HepG2 (cell line): Measurements from ENCODE around the gene KAT14. TPM values are rescaled to one million over a fixed set of nuclear protein-coding genes. Genes with fewer than 3 reads are reported as not detected.
A peak's percentile ranks its signal among the peaks of the same experiment; 100 is the strongest.

Experiments used
- AGO2 ChIP-seq: fragments of 200-400 bp; formaldehyde crosslinking; optimal IDR thresholded peaks from 2 replicates; pipeline ENCODE3; 2017; ENCODE audit warnings: mild to moderate bottlenecking, low read depth, low read length, moderate library complexity
- HMG20B ChIP-seq: conservative IDR thresholded peaks from 2 replicates; pipeline ENCODE4 v1.6.1; 2016; ENCODE audit warnings: missing genetic modification reagents, missing compliant biosample characterization
- HOXA7 ChIP-seq: sonication (generic); formaldehyde crosslinking; IDR thresholded peaks from 2 replicates; pipeline ENCODE4 v1.8.1; 2022; ENCODE audit warnings: mild to moderate bottlenecking, missing genetic modification reagents, moderate library complexity
- NFKBIZ ChIP-seq: IDR thresholded peaks from 2 replicates; pipeline ENCODE4 v1.6.1; 2018; ENCODE audit warnings: missing genetic modification reagents, missing compliant biosample characterization
- RARA ChIP-seq: IDR thresholded peaks from 2 replicates; pipeline ENCODE4 v1.6.1; 2016; ENCODE audit warnings: missing genetic modification reagents, missing compliant biosample characterization
- REL ChIP-seq: sonication (generic); formaldehyde crosslinking; conservative IDR thresholded peaks from 2 replicates; pipeline ENCODE4 v1.8.0; 2022; ENCODE audit warnings: mild to moderate bottlenecking, missing genetic modification reagents, moderate library complexity
- RXRB ChIP-seq: IDR thresholded peaks from 2 replicates; pipeline ENCODE4 v1.6.1; 2016; ENCODE audit warnings: borderline replicate concordance, missing genetic modification reagents, missing compliant biosample characterization
- ZNF3 ChIP-seq: IDR thresholded peaks from 2 replicates; pipeline ENCODE4 v1.7.0; 2017; ENCODE audit warnings: inconsistent platforms
- ZNF382 ChIP-seq: sonication (generic); formaldehyde crosslinking; IDR thresholded peaks from 2 replicates; pipeline ENCODE4 v1.5.0; 2020; ENCODE audit warnings: missing genetic modification reagents, mild to moderate bottlenecking, borderline replicate concordance
- ZNF703 ChIP-seq: sonication (generic); formaldehyde crosslinking; IDR thresholded peaks from 2 replicates; pipeline ENCODE4 v1.5.1; 2020; ENCODE audit warnings: missing genetic modification reagents, mild to moderate bottlenecking, moderate library complexity, borderline replicate concordance
- polyA plus RNA-seq, 8 experiments: library from polyadenylated mRNA; depleted of rRNA in 3 of 8; stranded (reverse) in 7 of 8; unstranded in 1 of 8; fragments of >200 nt; fragmentation: Illumina TruSeq in 4 of 8; extraction: Trizol in 4 of 8; gene quantifications; 2 replicates each; pipeline versions ENCODE4 v1.2.1 to v1.2.3, GENCODE V29; 2011 to 2016; ENCODE audit warnings: low read depth in 4 of 8, missing spikeins in 1 of 8, mixed read lengths in 1 of 8; ENCODE audit not compliant: insufficient read depth in 1 of 8
- total RNA-seq, 5 experiments: library from RNA; depleted of rRNA; stranded (reverse); fragments of >200 nt; fragmentation: Illumina TruSeq; extraction: Trizol; gene quantifications; 2 replicates each; pipeline ENCODE4 v1.2.3, GENCODE V29; 2016; ENCODE audit warnings: low read depth in 1 of 5
- TF ChIP-seq, protein P1 (sequence below): sonication (generic); formaldehyde crosslinking; conservative IDR thresholded peaks from 2 replicates; pipeline ENCODE4 v1.8.0; 2022; ENCODE audit warnings: mild to moderate bottlenecking, moderate library complexity, missing genetic modification reagents
- TF ChIP-seq, protein P2 (sequence below): sonication (generic); formaldehyde crosslinking; IDR thresholded peaks from 2 replicates; pipeline ENCODE4 v1.5.0; 2020; ENCODE audit warnings: mild to moderate bottlenecking, low read depth, missing genetic modification reagents, borderline replicate concordance
- TF ChIP-seq, protein P3 (sequence below): sonication (generic); formaldehyde crosslinking; IDR thresholded peaks from 2 replicates; pipeline ENCODE4 v1.8.0; 2022; ENCODE audit warnings: mild to moderate bottlenecking, missing genetic modification reagents, borderline replicate concordance
- TF ChIP-seq, protein P4 (sequence below), 2 experiments: sonication (generic) in 1 of 2; formaldehyde crosslinking in 1 of 2; IDR thresholded peaks; 2 replicates each; pipeline versions ENCODE4 v1.6.1 to v1.9.0; 2014 to 2022; ENCODE audit warnings: antibody characterized with exemption in 1 of 2, borderline replicate concordance in 1 of 2, inconsistent platforms in 1 of 2, low read depth in 1 of 2, missing genetic modification reagents in 1 of 2
- TF ChIP-seq, protein P5 (sequence below): sonication (generic); formaldehyde crosslinking; IDR thresholded peaks from 2 replicates; pipeline ENCODE4 v1.5.0; 2020; ENCODE audit warnings: mild to moderate bottlenecking, missing genetic modification reagents, moderate library complexity
- TF ChIP-seq, protein P6 (sequence below): sonication (generic); formaldehyde crosslinking; IDR thresholded peaks from 2 replicates; pipeline ENCODE4 v1.4.0; 2020; ENCODE audit warnings: missing genetic modification reagents, borderline replicate concordance

The KAT14 gene
- total and polyA plus RNA-seq, 2 of the 13 experiments (the other 11 are each of a cell fraction or from before 2014, with no cell fraction given), result 5.1 to 15.1 TPM

DNA sequence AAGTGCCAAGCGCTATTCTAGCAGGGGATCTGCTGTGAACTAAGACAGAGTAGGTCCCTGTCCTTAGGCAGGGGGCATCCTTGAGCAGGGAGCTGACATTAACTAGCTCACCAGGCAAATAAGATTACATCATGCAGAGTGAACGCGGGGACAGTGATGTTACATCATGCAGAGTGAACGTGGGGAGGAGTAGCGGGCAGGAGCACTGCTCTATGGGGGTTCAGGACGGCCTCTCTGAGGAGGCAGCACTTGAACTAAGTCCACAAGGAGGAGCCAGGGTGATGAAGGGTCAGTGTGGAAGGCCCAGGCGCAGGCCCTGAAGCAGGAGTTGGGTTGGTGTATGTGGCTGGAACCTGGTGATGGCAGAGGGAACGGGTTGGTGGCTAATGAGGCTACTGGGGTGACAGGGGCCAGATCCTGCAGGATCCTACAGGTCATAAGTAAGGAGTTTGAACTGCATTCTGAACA is 38.7 kb downstream of the KAT14 start (continued):
- no peak for TF ChIP-seq ZNF3 (CRISPR knock-in tag)
- TF ChIP-seq, protein P1, sequence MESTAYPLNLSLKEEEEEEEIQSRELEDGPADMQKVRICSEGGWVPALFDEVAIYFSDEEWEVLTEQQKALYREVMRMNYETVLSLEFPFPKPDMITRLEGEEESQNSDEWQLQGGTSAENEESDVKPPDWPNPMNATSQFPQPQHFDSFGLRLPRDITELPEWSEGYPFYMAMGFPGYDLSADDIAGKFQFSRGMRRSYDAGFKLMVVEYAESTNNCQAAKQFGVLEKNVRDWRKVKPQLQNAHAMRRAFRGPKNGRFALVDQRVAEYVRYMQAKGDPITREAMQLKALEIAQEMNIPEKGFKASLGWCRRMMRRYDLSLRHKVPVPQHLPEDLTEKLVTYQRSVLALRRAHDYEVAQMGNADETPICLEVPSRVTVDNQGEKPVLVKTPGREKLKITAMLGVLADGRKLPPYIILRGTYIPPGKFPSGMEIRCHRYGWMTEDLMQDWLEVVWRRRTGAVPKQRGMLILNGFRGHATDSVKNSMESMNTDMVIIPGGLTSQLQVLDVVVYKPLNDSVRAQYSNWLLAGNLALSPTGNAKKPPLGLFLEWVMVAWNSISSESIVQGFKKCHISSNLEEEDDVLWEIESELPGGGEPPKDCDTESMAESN, result 0 out of 2 replicates have a peak, but pooled peaks have one; percentile 62
- TF ChIP-seq RXRB (CRISPR knock-in tag), result no peak
- TF ChIP-seq RARA (CRISPR knock-in tag), result no peak
- TF ChIP-seq AGO2, result no peak
- TF ChIP-seq, protein P2, sequence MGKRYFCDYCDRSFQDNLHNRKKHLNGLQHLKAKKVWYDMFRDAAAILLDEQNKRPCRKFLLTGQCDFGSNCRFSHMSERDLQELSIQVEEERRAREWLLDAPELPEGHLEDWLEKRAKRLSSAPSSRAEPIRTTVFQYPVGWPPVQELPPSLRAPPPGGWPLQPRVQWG (CRISPR knock-in tag), result no peak
- TF ChIP-seq, protein P3, sequence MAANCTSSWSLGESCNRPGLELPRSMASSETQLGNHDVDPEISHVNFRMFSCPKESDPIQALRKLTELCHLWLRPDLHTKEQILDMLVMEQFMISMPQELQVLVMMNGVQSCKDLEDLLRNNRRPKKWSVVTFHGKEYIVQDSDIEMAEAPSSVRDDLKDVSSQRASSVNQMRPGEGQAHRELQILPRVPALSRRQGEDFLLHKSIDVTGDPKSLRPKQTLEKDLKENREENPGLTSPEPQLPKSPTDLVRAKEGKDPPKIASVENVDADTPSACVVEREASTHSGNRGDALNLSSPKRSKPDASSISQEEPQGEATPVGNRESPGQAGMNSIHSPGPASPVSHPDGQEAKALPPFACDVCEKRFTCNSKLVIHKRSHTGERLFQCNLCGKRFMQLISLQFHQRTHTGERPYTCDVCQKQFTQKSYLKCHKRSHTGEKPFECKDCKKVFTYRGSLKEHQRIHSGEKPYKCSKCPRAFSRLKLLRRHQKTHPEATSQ (CRISPR knock-in tag), result no peak
- TF ChIP-seq, protein P4, sequence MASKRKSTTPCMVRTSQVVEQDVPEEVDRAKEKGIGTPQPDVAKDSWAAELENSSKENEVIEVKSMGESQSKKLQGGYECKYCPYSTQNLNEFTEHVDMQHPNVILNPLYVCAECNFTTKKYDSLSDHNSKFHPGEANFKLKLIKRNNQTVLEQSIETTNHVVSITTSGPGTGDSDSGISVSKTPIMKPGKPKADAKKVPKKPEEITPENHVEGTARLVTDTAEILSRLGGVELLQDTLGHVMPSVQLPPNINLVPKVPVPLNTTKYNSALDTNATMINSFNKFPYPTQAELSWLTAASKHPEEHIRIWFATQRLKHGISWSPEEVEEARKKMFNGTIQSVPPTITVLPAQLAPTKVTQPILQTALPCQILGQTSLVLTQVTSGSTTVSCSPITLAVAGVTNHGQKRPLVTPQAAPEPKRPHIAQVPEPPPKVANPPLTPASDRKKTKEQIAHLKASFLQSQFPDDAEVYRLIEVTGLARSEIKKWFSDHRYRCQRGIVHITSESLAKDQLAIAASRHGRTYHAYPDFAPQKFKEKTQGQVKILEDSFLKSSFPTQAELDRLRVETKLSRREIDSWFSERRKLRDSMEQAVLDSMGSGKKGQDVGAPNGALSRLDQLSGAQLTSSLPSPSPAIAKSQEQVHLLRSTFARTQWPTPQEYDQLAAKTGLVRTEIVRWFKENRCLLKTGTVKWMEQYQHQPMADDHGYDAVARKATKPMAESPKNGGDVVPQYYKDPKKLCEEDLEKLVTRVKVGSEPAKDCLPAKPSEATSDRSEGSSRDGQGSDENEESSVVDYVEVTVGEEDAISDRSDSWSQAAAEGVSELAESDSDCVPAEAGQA (IDR thresholded peaks at IDR 0.05; ENCODE audit: low read depth), result no peak
- TF ChIP-seq, protein P4 (CRISPR knock-in tag; IDR thresholded peaks at IDR 0.05; ENCODE audit: borderline replicate concordance), result no peak
- no peak for TF ChIP-seq HOXA7 (CRISPR knock-in tag)
- TF ChIP-seq, protein P5, sequence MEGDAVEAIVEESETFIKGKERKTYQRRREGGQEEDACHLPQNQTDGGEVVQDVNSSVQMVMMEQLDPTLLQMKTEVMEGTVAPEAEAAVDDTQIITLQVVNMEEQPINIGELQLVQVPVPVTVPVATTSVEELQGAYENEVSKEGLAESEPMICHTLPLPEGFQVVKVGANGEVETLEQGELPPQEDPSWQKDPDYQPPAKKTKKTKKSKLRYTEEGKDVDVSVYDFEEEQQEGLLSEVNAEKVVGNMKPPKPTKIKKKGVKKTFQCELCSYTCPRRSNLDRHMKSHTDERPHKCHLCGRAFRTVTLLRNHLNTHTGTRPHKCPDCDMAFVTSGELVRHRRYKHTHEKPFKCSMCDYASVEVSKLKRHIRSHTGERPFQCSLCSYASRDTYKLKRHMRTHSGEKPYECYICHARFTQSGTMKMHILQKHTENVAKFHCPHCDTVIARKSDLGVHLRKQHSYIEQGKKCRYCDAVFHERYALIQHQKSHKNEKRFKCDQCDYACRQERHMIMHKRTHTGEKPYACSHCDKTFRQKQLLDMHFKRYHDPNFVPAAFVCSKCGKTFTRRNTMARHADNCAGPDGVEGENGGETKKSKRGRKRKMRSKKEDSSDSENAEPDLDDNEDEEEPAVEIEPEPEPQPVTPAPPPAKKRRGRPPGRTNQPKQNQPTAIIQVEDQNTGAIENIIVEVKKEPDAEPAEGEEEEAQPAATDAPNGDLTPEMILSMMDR (CRISPR knock-in tag), result peak; percentile 33
- no peak for TF ChIP-seq ZNF382 (CRISPR knock-in tag)
- no peak for TF ChIP-seq HMG20B (CRISPR knock-in tag)
- TF ChIP-seq ZNF703, result no peak
- TF ChIP-seq, protein P6, sequence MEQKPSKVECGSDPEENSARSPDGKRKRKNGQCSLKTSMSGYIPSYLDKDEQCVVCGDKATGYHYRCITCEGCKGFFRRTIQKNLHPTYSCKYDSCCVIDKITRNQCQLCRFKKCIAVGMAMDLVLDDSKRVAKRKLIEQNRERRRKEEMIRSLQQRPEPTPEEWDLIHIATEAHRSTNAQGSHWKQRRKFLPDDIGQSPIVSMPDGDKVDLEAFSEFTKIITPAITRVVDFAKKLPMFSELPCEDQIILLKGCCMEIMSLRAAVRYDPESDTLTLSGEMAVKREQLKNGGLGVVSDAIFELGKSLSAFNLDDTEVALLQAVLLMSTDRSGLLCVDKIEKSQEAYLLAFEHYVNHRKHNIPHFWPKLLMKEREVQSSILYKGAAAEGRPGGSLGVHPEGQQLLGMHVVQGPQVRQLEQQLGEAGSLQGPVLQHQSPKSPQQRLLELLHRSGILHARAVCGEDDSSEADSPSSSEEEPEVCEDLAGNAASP (CRISPR knock-in tag), result peak; percentile 77; the same call in 1 of the 2 replicates
- no peak for TF ChIP-seq NFKBIZ
- no peak for TF ChIP-seq REL
